Measurements from ENCODE around the gene NOS1AP.

Gene NOS1AP

GRCh38 chr1:162113419-162113818 is 43.9 kb downstream of the NOS1AP start:
- H3K4me3 ChIP-seq (replicated peaks; ENCODE audit: low read depth, low read length), result no peak overlapping the region
- no peak for TF ChIP-seq CTCF (IDR thresholded peaks at IDR 0.05; ENCODE audit: insufficient read depth, low read length, poor library complexity, severe bottlenecking)
- H3K36me3 ChIP-seq (ENCODE audit: control insufficient read depth, insufficient read depth, low read length), result no peaks in the 10 kb centered on the region
- no peak for DNase-seq (ENCODE audit: extremely low read depth, insufficient read length)
- H3K27me3 ChIP-seq (replicated peaks; ENCODE audit: control insufficient read depth, insufficient read depth, low read length), result no peaks in the 10 kb centered on the region; the same call in 1 of the 2 replicates

- Histone ChIP-seq H3K27me3 (replicated peaks; ENCODE audit: control insufficient read depth, insufficient read depth, low read length) (no peaks in the 10 kb centered on the region; the same call in 1 of the 2 replicates), H3K36me3 (ENCODE audit: control insufficient read depth, insufficient read depth, low read length) (no peaks in the 10 kb centered on the region), H3K4me3 (replicated peaks; ENCODE audit: low read depth, low read length) (no peak overlapping the region)
- TF ChIP-seq CTCF (IDR thresholded peaks at IDR 0.05; ENCODE audit: insufficient read depth, low read length, poor library complexity, severe bottlenecking), result no peak
- no peak for DNase-seq (ENCODE audit: extremely low read depth, insufficient read length)
Observed at GRCh38 chr1:162117039-162117774, 47.7 kb downstream of the NOS1AP start.

DNA sequence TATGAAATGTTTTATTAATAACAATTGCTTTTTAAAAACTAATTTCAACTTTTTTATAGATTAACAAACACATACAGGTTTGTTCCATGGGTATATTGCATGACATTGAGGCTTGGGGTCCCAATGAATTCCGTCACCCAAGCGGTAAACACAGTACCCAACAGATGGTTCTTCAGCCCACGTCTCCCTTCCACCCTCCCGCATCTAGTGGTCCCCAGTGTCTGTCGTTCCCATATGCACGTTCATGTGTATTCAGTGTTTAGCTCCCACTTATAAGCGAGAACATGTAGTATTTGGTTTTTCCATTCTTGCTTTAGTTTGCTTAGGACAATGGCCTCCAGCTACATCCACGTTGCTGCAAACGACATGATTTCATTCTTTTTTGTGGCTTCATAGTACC is 48.6 kb downstream of the NOS1AP start:
- no peak for TF ChIP-seq CTCF (IDR thresholded peaks at IDR 0.05; ENCODE audit: insufficient read depth, low read length, poor library complexity, severe bottlenecking)
- no peaks in the 10 kb centered on the region for H3K36me3 ChIP-seq (ENCODE audit: control insufficient read depth, insufficient read depth, low read length)
- DNase-seq (ENCODE audit: extremely low read depth, insufficient read length), result no peak
- H3K27me3 ChIP-seq (replicated peaks; ENCODE audit: control insufficient read depth, insufficient read depth, low read length), result no peaks in the 10 kb centered on the region; the same call in 1 of the 2 replicates
- H3K4me3 ChIP-seq (replicated peaks; ENCODE audit: low read depth, low read length), result no peak overlapping the region

GRCh38 chr1:162128693-162129356 is 59.3 kb downstream of the NOS1AP start:
- H3K27me3 ChIP-seq (replicated peaks; ENCODE audit: control insufficient read depth, insufficient read depth, low read length), result no peaks in the 10 kb centered on the region
- no peak overlapping the region for H3K4me3 ChIP-seq (replicated peaks; ENCODE audit: low read depth, low read length)
- no peaks in the 10 kb centered on the region for H3K36me3 ChIP-seq (ENCODE audit: control insufficient read depth, insufficient read depth, low read length)
- DNase-seq (ENCODE audit: extremely low read depth, insufficient read length), result no peak
- TF ChIP-seq CTCF (IDR thresholded peaks at IDR 0.05; ENCODE audit: insufficient read depth, low read length, poor library complexity, severe bottlenecking), result no peak

GRCh38 chr1:162130308-162130707 is 60.8 kb downstream of the NOS1AP start:
- H3K36me3 ChIP-seq (ENCODE audit: control insufficient read depth, insufficient read depth, low read length), result no peaks in the 10 kb centered on the region
- DNase-seq (ENCODE audit: extremely low read depth, insufficient read length), result no peak
- no peak for TF ChIP-seq CTCF (IDR thresholded peaks at IDR 0.05; ENCODE audit: insufficient read depth, low read length, poor library complexity, severe bottlenecking)
- H3K4me3 ChIP-seq (replicated peaks; ENCODE audit: low read depth, low read length), result no peak overlapping the region
- no peaks in the 10 kb centered on the region; the same call in 1 of the 2 replicates for H3K27me3 ChIP-seq (replicated peaks; ENCODE audit: control insufficient read depth, insufficient read depth, low read length)
